Stimulated activated effector memory CD8-positive, alpha-beta T cell treated with anti-CD3 and anti-CD28 coated beads, Interleukin-12 subunit alpha, Interleukin-12 subunit beta, amount 100 ng/mL, for 72 hours (primary cell): ENCODE measurements around the gene ATP2B3.

Experiments used
- ATAC-seq: fragments of 150-1000 bp; cut with Tn5 transposase; 2 replicates; pipeline ENCODE4 v1.10.0; 2021
- DNase-seq, 2 donors: peaks; one replicate each; pipeline ENCODE4 v3.0.0; 2021 to 2022; ENCODE audit warnings: low spot score in 2 of 2
- H3K27ac Mint-ChIP-seq: one replicate; pipeline ENCODE4 v1.8.0; 2022; ENCODE audit warnings: mild to moderate bottlenecking, mixed read lengths
- H3K36me3 Mint-ChIP-seq: one replicate; pipeline ENCODE4 v1.8.0; 2022; ENCODE audit warnings: mild to moderate bottlenecking, mixed read lengths
- H3K4me1 Mint-ChIP-seq: one replicate; pipeline ENCODE4 v1.8.0; 2022; ENCODE audit warnings: mixed read lengths
- H3K4me3 Mint-ChIP-seq: one replicate; pipeline ENCODE4 v1.8.0; 2022; ENCODE audit warnings: mild to moderate bottlenecking, mixed read lengths
- H3K9me3 Mint-ChIP-seq: one replicate; pipeline ENCODE4 v1.8.0; 2022; ENCODE audit warnings: mixed read lengths

The ATP2B3 gene

DNA sequence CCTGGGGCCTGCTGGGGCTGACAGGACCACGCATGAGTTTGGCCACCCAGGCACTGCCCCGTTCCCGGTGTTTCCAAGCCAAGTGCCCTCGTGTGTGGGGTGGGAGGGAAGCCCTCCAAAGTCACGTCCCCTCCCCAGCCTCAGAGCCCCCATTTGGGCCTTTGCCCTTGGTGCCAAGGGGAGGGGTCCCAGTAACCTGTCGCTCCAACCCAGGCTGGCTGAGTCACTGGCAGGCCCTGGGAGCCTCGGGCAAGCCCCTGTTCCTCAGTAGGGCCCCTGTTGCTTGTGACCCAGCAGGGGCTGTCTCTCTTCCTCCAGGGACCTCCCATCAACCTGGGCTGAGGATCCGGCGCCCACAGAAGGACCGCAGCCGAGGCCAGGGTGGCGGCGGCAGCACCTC lies 36.4 kb upstream of the ATP2B3 start:
- H3K4me3 Mint-ChIP-seq = no peak overlapping the region

DNA sequence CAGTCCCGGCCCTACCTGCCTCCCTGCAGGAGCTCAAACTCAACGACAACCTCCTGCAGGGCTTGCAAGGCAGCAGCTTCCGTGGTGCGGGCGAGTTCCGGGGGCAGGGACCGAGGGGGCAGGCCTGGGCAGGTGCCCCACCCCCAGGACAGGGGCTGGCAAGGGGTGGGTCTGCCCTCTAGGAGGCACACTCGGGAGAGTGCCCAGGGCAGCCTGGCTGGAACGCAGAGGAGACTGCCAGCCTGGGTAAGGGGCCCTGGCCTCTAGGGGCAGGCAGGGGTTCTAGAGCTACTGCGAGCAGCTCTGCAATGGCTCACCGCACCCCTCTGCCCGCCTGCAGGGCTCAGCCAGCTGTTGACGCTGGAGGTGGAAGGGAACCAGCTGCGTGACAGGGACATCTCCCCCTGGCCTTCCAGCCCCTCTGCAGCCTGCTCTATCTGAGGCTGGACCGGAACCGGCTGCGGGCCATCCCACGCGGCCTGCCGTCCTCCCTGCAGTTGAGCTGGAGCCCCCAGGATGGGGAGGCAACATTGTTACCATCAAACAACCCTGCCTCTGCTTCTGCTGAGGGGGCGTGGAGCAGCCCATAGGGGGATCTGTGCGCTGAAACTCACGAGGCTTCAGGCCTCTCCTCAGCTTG lies 34.9 kb upstream of the ATP2B3 start:
- no peak for ATAC-seq
- DNase-seq = no peak
- Mint-ChIP-seq H3K36me3 (no peaks in the 10 kb centered on the region), H3K4me1 (no peaks in the 10 kb centered on the region), H3K27ac (no peak overlapping the region), H3K4me3 (no peak overlapping the region), H3K9me3 (no peaks in the 10 kb centered on the region)

More for the DNA sequence above, 36.4 kb upstream of the ATP2B3 start:
- DNase-seq (no peak), ATAC-seq (no peak)
- Mint-ChIP-seq H3K27ac (no peak overlapping the region), H3K4me1 (no peaks in the 10 kb centered on the region), H3K36me3 (no peaks in the 10 kb centered on the region), H3K9me3 (no peaks in the 10 kb centered on the region)

DNA sequence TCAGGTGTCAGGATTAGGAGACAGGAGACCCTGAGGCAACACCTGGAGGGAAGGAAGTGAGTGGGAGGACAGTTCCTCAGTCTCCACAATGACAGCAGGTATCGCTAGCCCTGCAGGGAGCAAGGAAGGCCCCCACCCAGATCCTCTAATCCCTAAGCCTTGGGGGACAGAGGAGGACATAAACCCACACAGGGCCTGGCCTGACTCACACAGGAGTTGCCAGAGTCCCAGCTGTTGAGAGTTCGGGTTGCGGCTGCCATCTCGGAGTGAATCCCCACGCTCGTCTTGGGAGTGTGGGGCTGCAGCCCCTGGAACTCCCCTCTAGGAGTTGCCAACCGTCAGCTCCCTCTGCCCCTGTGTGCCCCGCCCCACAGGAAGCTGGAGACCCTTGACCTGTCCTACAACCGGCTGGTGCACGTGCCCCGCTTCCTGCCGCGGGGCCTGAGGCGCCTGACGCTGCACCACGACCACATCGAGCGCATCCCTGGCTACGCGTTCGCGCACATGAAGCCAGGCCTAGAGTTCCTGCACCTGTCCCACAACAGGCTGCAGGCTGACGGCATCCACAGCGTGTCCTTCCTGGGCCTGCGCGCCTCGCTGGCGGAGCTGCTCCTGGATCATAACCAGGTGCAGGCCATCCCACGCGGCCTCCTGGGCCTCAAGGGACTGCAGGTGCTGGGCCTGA lies 31.9 kb upstream of the ATP2B3 start:
- no peak overlapping the region for H3K4me3 Mint-ChIP-seq
- no peaks in the 10 kb centered on the region for H3K4me1 Mint-ChIP-seq
- DNase-seq = no peak
- H3K36me3 Mint-ChIP-seq = no peaks in the 10 kb centered on the region
- no peaks in the 10 kb centered on the region for H3K9me3 Mint-ChIP-seq
- no peak for ATAC-seq
- H3K27ac Mint-ChIP-seq = no peak overlapping the region

DNA sequence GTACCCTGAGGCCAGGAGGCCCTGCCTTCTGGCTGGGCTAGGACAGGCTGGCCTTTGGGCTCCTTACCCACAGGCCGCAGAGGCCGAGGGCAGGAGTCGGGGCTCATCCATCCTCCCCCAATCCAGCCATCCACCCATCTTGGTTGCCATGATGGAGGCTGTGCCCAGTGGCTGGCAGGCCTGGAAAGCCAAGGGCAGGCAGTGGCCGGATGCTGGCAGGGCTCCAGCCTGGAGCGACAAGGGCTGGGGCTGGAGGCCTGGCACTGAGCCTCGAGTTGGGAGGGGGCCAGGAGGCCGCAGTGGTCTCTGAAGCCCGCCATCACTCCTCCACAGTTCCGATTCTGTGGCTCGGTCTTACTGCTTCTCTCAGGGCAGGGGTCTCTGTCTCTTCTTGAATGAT lies 31.3 kb upstream of the ATP2B3 start:
- H3K9me3 Mint-ChIP-seq = no peaks in the 10 kb centered on the region
- H3K4me1 Mint-ChIP-seq = no peaks in the 10 kb centered on the region
- H3K27ac Mint-ChIP-seq = no peak overlapping the region

DNA sequence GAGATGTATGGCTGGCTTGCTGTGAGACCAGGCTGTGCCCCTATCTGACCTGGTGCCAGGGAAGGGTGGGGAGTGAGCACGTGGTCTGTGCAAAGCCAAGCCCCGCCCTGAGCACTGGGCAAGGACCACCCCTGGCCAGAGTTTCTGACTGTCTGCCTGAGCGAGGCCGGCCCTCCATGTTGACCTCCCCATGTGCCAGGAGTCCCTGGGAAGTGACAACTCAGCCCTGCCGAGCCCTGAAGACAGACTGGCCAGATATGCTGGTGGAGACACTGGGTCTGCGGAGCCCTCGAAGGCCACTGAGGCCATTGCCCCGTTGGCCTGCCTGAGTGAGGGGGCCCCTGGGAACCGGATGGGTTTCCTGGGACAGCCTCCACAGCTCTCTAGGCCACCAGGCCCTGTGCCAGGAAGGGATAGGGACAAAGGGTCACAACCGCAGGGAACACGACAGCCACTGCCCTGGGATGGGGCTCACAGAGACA lies 29.8 kb upstream of the ATP2B3 start:
- no peaks in the 10 kb centered on the region for H3K36me3 Mint-ChIP-seq
- DNase-seq (no peak), ATAC-seq (no peak)
- no peak overlapping the region for H3K27ac Mint-ChIP-seq
- H3K4me1 Mint-ChIP-seq = no peaks in the 10 kb centered on the region
- H3K9me3 Mint-ChIP-seq = no peaks in the 10 kb centered on the region
- H3K4me3 Mint-ChIP-seq = no peak overlapping the region

More for the DNA sequence above, 31.3 kb upstream of the ATP2B3 start:
- no peak for ATAC-seq
- H3K36me3 Mint-ChIP-seq = no peaks in the 10 kb centered on the region
- no peak overlapping the region for H3K4me3 Mint-ChIP-seq
- no peak for DNase-seq

DNA sequence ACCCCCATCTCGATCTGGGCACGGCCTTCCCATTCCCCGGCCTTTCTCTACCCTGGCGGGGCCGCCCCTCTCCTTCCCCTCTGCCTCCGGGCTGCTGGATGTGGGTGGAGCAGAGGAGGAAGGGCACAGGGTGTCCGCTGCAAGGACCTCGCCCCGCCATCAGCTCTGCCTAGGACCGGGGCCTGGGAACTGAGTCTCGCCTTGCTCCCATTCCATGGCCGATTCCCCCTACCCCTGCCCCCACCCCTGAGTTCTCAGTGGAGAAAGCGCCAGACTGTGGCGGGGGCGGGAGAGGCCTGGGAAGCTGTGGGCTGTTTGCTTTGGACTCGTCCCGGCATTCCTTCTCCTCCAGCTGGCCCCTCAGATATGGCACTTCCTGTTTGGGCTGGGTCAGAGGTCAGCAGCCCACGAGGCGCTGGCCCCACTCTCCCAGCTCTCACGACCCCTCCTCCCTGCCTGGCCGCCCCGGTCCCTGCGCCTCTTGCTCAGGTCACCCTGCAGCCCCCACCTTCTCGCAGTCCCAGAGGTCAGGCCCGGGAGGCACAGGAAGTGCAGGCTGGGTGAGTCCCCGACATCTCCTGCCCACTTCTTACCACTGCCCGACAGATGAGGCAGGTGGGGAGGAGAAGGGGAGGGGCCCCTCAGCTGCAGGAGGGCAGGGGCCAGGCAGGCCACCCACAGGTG lies 29.1 kb upstream of the ATP2B3 start:
- no peaks in the 10 kb centered on the region for H3K9me3 Mint-ChIP-seq
- H3K27ac Mint-ChIP-seq = no peak overlapping the region
- H3K4me3 Mint-ChIP-seq = no peak overlapping the region
- no peak for ATAC-seq
- DNase-seq = no peak
- no peaks in the 10 kb centered on the region for H3K4me1 Mint-ChIP-seq
- H3K36me3 Mint-ChIP-seq = no peaks in the 10 kb centered on the region

DNA sequence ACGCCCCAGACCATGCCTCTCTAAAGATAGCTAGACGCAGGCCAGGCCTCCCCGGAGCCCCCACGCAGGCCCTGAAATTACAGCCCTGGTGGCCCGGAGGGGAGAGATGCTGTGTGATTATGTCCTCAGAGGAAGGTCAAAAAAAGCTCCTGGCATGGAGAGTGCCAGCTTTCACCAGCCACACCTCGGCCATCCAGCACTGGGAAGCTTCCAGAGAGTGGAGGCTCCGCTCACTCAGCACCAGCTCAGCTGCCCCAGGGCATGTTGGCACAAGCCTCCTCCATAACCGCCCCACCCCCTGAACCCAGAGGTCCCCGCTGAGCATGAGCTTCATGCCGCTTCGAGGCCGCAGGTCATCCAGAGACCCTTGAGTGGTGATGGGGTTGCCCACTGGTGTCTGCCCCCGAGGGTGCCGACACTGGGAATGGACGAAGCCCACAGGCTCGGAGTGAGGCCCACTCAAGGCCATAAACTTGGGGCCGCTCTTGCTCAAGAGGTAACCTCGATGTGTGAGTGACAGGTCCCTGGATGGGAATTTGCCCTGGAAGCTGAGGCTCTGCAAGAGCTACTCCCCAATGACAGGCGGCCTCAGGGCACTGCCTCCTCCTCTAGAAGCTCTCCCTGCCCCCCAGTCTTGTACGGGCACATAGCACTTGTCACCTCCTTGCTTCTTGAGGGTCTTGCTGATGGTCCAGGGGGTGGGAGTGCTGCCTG lies 27.1 kb upstream of the ATP2B3 start:
- no peak overlapping the region for H3K27ac Mint-ChIP-seq
- no peaks in the 10 kb centered on the region for H3K9me3 Mint-ChIP-seq
- H3K36me3 Mint-ChIP-seq = no peaks in the 10 kb centered on the region
- ATAC-seq (no peak), DNase-seq (no peak)
- no peak overlapping the region for H3K4me3 Mint-ChIP-seq
- no peaks in the 10 kb centered on the region for H3K4me1 Mint-ChIP-seq

- H3K36me3 Mint-ChIP-seq = no peaks in the 10 kb centered on the region
- no peaks in the 10 kb centered on the region for H3K9me3 Mint-ChIP-seq
- DNase-seq (no peak), ATAC-seq (no peak)
- no peaks in the 10 kb centered on the region for H3K4me1 Mint-ChIP-seq
- H3K27ac Mint-ChIP-seq = no peak overlapping the region
- no peak overlapping the region for H3K4me3 Mint-ChIP-seq
Measured at GRCh38 chrX:153491351-153491914, 26.0 kb upstream of the ATP2B3 start.

GRCh38 chrX:153491918-153492317 lies 25.5 kb upstream of the ATP2B3 start:
- Mint-ChIP-seq H3K4me1 (no peaks in the 10 kb centered on the region), H3K36me3 (no peaks in the 10 kb centered on the region), H3K27ac (no peak overlapping the region), H3K4me3 (no peak overlapping the region), H3K9me3 (no peaks in the 10 kb centered on the region)
- ATAC-seq = no peak
- no peak for DNase-seq

DNA sequence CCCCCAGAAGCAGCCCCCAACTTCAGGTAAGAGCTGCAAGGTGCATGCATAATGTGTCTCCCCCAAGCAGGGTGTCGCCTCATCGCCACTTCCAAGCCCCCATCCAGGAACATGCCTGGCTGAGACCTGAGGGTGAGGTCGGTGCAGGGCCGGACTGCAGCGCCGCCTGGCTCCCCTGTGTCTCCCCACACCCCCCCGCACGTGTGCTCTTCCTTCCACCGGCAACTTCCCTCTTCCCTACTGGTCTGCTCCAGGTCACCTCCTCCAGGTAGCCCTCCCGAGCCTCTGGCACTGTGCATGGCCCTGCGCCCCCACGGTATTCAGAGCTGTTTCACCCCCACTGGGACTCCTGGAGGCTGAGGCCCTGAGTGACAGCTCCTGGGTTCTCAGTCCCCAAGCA lies 24.9 kb upstream of the ATP2B3 start:
- Mint-ChIP-seq H3K9me3 (no peaks in the 10 kb centered on the region), H3K4me1 (no peaks in the 10 kb centered on the region), H3K36me3 (no peaks in the 10 kb centered on the region), H3K27ac (no peak overlapping the region), H3K4me3 (no peak overlapping the region)
- ATAC-seq (no peak), DNase-seq (no peak)

DNA sequence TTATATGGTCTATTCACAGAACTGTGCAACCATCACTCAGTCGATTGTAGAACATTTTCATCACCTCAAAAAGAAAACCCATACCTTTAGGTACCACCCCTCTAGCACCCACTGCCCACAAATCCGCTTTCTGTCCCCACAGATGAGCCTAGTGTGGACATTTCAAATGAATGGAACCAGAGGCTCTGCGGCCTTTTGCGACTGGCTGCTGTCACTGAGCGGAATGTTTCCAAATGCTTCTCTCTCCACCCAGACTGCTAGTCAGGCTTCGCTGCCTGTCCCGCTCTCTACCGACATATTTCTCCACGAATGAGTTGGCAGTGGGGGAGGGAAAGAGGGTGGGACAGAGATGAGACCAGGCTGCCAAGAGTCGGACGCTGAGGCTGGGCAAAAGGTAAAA lies 24.4 kb upstream of the ATP2B3 start:
- Mint-ChIP-seq H3K36me3 (no peaks in the 10 kb centered on the region), H3K9me3 (no peaks in the 10 kb centered on the region), H3K27ac (no peak overlapping the region), H3K4me1 (no peaks in the 10 kb centered on the region), H3K4me3 (no peak overlapping the region)
- DNase-seq (no peak), ATAC-seq (no peak)

DNA sequence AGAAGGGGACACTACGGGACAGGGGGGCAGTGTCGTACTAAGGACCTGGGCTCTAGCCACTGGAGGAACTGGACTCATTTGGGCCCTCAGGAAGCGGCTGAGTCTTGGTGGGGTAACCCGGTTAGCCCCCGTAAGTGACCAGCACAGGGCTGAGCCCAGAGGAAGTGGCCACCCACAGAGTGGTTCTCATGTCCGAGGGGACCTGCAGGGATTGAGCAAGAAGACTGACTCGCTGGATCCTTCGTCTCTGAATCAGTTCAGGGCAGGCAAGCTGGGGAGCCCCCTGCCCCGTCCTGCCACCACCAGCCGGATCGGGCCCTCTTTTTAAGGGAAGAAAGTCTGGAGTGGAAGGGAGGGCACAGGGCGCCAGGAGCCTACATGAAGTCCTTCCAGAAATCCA lies 23.4 kb upstream of the ATP2B3 start:
- Mint-ChIP-seq H3K4me1 (no peaks in the 10 kb centered on the region), H3K9me3 (no peaks in the 10 kb centered on the region)
- DNase-seq = no peak

GRCh38 chrX:153494541-153495361 lies 22.7 kb upstream of the ATP2B3 start, which contains the start of gene BGN:
BGN (plus strand) TSS chrX:153494980; CDS start chrX:153504632, 9,652 bp downstream.
- H3K4me3 Mint-ChIP-seq = no peak within 1 kb of the TSS
- DNase-seq (no peak), ATAC-seq (no peak)
- H3K36me3 Mint-ChIP-seq = no peaks in the 10 kb centered on the region
- H3K27ac Mint-ChIP-seq = no peak within 1 kb of the TSS
- H3K4me1 Mint-ChIP-seq = no peaks in the 10 kb centered on the region
- no peaks in the 10 kb centered on the region for H3K9me3 Mint-ChIP-seq

More for the DNA sequence above, 23.4 kb upstream of the ATP2B3 start:
- Mint-ChIP-seq H3K36me3 (no peaks in the 10 kb centered on the region), H3K27ac (no peak overlapping the region), H3K4me3 (no peak overlapping the region)
- no peak for ATAC-seq

DNA sequence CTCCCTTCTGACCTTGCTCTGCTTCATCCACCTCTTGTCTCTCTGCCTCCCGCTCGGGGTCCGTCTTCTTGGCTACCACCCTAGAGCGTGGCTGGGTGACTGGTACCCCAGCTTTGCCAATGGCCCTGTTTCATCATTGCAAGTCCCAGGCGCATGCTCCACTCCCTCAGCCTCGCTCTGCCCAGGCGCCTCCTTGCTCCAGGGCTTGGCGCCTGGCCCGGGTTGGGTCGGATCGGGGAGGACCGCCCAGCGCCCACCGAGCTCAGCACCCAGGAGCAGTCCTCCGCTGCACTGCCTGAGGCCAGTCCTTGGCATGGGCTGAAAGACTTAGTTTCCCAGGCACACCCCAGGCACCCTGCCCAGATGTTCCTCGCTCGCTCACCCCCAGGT lies 22.1 kb upstream of the ATP2B3 start:
- DNase-seq (no peak), ATAC-seq (no peak)
- H3K4me1 Mint-ChIP-seq = no peaks in the 10 kb centered on the region
- no peak overlapping the region for H3K27ac Mint-ChIP-seq
- no peak overlapping the region for H3K4me3 Mint-ChIP-seq
- H3K36me3 Mint-ChIP-seq = no peaks in the 10 kb centered on the region
- no peaks in the 10 kb centered on the region for H3K9me3 Mint-ChIP-seq
